GM12878 (cell line): ENCODE results near the gene MBNL3. TPM values are rescaled to one million over a fixed set of nuclear protein-coding genes. Genes with fewer than 3 reads are reported as not detected.

Experiments
- ATAC-seq: fragments of 200-7000 bp; cut with Tn5 transposase; 3 replicates; pipeline ENCODE4 v1.9.1; 2020; ENCODE audit warnings: mild to moderate bottlenecking, moderate library complexity
- BruUV-seq: library from RNA; stranded (reverse); fragments of 400-500 nt; replicated peaks from 2 replicates; lab custom pipeline; 2021; lab: Mats Ljungman, UMichigan
- CTCF ChIA-PET: fragments of 300-600 bp; sonication (Branson Sonifier 250); formaldehyde crosslinking; extraction: SDS; loops from one replicate; lab custom pipeline; 2021; ENCODE audit warnings: inconsistent platforms; lab: Yijun Ruan, JAX
- POLR2A ChIA-PET: fragments of 350-600 bp; formaldehyde crosslinking; extraction: SDS; loops from one replicate; lab custom pipeline; 2021; ENCODE audit warnings: inconsistent platforms; lab: Charles Lee
- RAD21 ChIA-PET: fragments of 300-600 bp; sonication (Branson Sonifier 250); formaldehyde crosslinking; loops from one replicate; lab custom pipeline; 2023; ENCODE audit warnings: antibody characterized with exemption; ENCODE audit not compliant: unreplicated experiment; lab: Charles Lee
- SMC1A ChIA-PET: fragments of 300-600 bp; sonication (Branson Sonifier 250); formaldehyde crosslinking; loops from one replicate; lab custom pipeline; 2023; ENCODE audit not compliant: unreplicated experiment, uncharacterized antibody; lab: Charles Lee
- DNase-seq: peaks from one replicate; pipeline ENCODE4 v3.0.0-alpha.2; 2011; ENCODE audit warnings: low read depth, low spot score
- FAIRE-seq: peaks from 3 replicates; lab custom pipeline; 2011; peaks lifted over from hg19 to GRCh38; lab: Jason Lieb, UNC
- H2AFZ ChIP-seq: 2 replicates; pipeline ENCODE4 v1.6.0; 2011; ENCODE audit warnings: low read depth, low read length, control low read depth; ENCODE audit not compliant: control insufficient read depth
- H3K27ac ChIP-seq: 2 replicates; pipeline ENCODE4 v1.5.1; 2011; ENCODE audit warnings: control low read depth; ENCODE audit not compliant: control insufficient read depth, insufficient read depth
- H3K27me3 ChIP-seq, 2 experiments: replicated peaks in 1 of 2; 2 replicates each; pipeline versions ENCODE4 v1.6.0 to v1.6.1; 2011; ENCODE audit warnings: low read length in 1 of 2; ENCODE audit not compliant: control insufficient read depth in 2 of 2, insufficient read depth in 2 of 2
- H3K36me3 ChIP-seq, 2 experiments: 2 replicates each; pipeline ENCODE4 v1.5.1; 2011; ENCODE audit warnings: low read length in 1 of 2; ENCODE audit not compliant: control insufficient read depth in 2 of 2, insufficient read depth in 2 of 2
- H3K4me1 ChIP-seq: 2 replicates; pipeline ENCODE4 v1.6.1; 2011; ENCODE audit warnings: mild to moderate bottlenecking, low read length, moderate library complexity, mixed read lengths; ENCODE audit not compliant: control insufficient read depth, insufficient read depth
- H3K4me2 ChIP-seq: 2 replicates; pipeline ENCODE4 v1.6.0; 2011; ENCODE audit warnings: control low read depth; ENCODE audit not compliant: control insufficient read depth, insufficient read depth
- H3K4me3 ChIP-seq: fragments of 200-600 bp; sonication (generic); 2 replicates; pipeline ENCODE4 v1.5.1; 2016
- H3K79me2 ChIP-seq: 2 replicates; pipeline ENCODE4 v1.6.0; 2011; ENCODE audit warnings: low read length; ENCODE audit not compliant: control insufficient read depth, insufficient read depth
- H3K9ac ChIP-seq: 2 replicates; pipeline ENCODE4 v1.8.0; 2011; ENCODE audit warnings: low read length, control low read depth, mixed read lengths; ENCODE audit not compliant: control insufficient read depth, insufficient read depth
- H3K9me3 ChIP-seq: replicated peaks from 3 replicates; pipeline ENCODE4 v1.5.1; 2011; ENCODE audit warnings: mild to moderate bottlenecking, low read length; ENCODE audit not compliant: control insufficient read depth, insufficient read depth
- H4K20me1 ChIP-seq: 2 replicates; pipeline ENCODE4 v1.6.0; 2011; ENCODE audit not compliant: control insufficient read depth, insufficient read depth
- CBX5 ChIP-seq: sonication (generic); IDR thresholded peaks from 2 replicates; pipeline ENCODE4 v1.6.1; 2016; ENCODE audit warnings: low read depth, moderate library complexity, mild to moderate bottlenecking, inconsistent platforms
- HCFC1 ChIP-seq: fragments of 150-350 bp; IDR thresholded peaks from 2 replicates; pipeline ENCODE4 v1.6.1; 2014; ENCODE audit warnings: low read length
- IRF4 ChIP-seq: IDR thresholded peaks from 2 replicates; pipeline ENCODE4 v1.6.1; 2011; ENCODE audit warnings: low read depth, low read length
- MEF2A ChIP-seq: IDR thresholded peaks from 2 replicates; pipeline ENCODE4 v1.6.1; 2011; ENCODE audit warnings: low read depth, mild to moderate bottlenecking, low read length, moderate library complexity; ENCODE audit not compliant: insufficient read depth
- PAX5 ChIP-seq: IDR thresholded peaks from 2 replicates; pipeline ENCODE4 v1.6.1; 2011; ENCODE audit warnings: low read depth, low read length, borderline replicate concordance
- POU2F2 ChIP-seq: IDR thresholded peaks from 3 replicates; pipeline ENCODE4 v1.6.1; 2011; ENCODE audit warnings: low read depth, mild to moderate bottlenecking, low read length, borderline replicate concordance
- SREBF1 ChIP-seq: IDR thresholded peaks from 2 replicates; pipeline ENCODE4 v1.6.1; 2012; ENCODE audit warnings: mild to moderate bottlenecking, low read length
- TCF3 ChIP-seq: IDR thresholded peaks from 2 replicates; pipeline ENCODE4 v1.6.1; 2012; ENCODE audit warnings: low read depth, mild to moderate bottlenecking, low read length, borderline replicate concordance; ENCODE audit not compliant: insufficient read depth
- ZBED1 ChIP-seq: IDR thresholded peaks from 2 replicates; pipeline ENCODE4 v1.6.1; 2016; ENCODE audit warnings: borderline replicate concordance
- ZNF384 ChIP-seq: IDR thresholded peaks from 2 replicates; pipeline ENCODE4 v1.6.1; 2012; ENCODE audit warnings: low read depth, mild to moderate bottlenecking, low read length, improper control_type of control experiment, borderline replicate concordance
- WGBS: methylation state at CpG from one replicate; pipeline ENCODE4 v1.1.6; 2016; ENCODE audit warnings: low lambda C conversion rate; ENCODE audit not compliant: insufficient replicate concordance, insufficient coverage; ENCODE audit errors: missing lambda C conversion rate; 5-methylcytosine and 5-hydroxymethylcytosine counted together
- in situ Hi-C: fragments of 300-500 bp; cut with MboI; formaldehyde crosslinking; loops from 9 replicates; pipeline ENCODE4 v1.14.3; 2018; ENCODE audit warnings: mixed read lengths
- intact Hi-C: fragments of 100-400 bp; cut with micrococcal nuclease; formaldehyde crosslinking; loops from one replicate; pipeline ENCODE4 v1.14.2; 2022; ENCODE audit not compliant: unreplicated experiment
- polyA plus RNA-seq, 11 experiments: library from polyadenylated mRNA; depleted of rRNA in 4 of 11; unstranded in 6 of 11; stranded (reverse) in 5 of 11; fragments of >200 nt; fragmentation: Nextera tagmentation in 4 of 11; fragmentation: Illumina TruSeq in 1 of 11; extraction: Ambion mirVana in 4 of 11; extraction: Trizol in 1 of 11; gene quantifications; 1 replicate in 1 of 11; 2 replicates in 10 of 11; pipeline versions ENCODE4 v1.2.1 to v1.2.3, GENCODE V29; 2011 to 2016; ENCODE audit warnings: inconsistent platforms in 2 of 11, missing spikeins in 2 of 11, low read depth in 1 of 11
- total RNA-seq, 4 experiments: library from RNA; depleted of rRNA in 3 of 4; stranded (reverse); fragments of >200 nt in 3 of 4; fragmentation: Illumina TruSeq in 1 of 4; extraction: Trizol in 1 of 4; gene quantifications; 2 replicates each; pipeline versions ENCODE4 v1.2.1 to v1.2.3, GENCODE V29; 2013 to 2021
- TF ChIP-seq, protein P1 (sequence below): fragments of 450-650 bp; IDR thresholded peaks from 2 replicates; pipeline ENCODE4 v1.6.1; 2017; ENCODE audit warnings: mild to moderate bottlenecking, moderate library complexity

The MBNL3 gene
- total and polyA plus RNA-seq, 10 of the 15 experiments (the other 5 are each of a cell fraction or from before 2014, with no cell fraction given): 3.4 to 33.1 (median 12.6) TPM

DNA sequence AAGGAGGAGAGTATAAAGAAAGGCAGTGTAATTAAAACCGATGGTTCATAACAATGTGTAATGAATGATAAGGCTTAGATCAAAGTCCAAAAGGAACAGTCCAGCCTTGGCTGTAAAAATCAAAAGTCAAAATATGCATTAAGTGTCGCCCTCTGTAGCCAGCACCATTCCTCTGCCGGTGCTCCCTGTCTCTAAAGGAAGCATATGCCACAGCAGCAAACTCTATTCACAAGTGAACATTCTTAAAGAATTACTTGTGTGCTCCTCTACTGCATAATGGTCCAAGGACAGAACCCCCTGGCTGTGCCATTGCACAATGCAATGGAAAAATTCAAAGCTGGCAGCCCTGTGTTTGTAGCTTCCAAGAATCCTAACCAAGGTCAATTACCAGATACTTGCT is 16.3 kb upstream of the MBNL3 start (continued):
- TF ChIP-seq, protein P1, sequence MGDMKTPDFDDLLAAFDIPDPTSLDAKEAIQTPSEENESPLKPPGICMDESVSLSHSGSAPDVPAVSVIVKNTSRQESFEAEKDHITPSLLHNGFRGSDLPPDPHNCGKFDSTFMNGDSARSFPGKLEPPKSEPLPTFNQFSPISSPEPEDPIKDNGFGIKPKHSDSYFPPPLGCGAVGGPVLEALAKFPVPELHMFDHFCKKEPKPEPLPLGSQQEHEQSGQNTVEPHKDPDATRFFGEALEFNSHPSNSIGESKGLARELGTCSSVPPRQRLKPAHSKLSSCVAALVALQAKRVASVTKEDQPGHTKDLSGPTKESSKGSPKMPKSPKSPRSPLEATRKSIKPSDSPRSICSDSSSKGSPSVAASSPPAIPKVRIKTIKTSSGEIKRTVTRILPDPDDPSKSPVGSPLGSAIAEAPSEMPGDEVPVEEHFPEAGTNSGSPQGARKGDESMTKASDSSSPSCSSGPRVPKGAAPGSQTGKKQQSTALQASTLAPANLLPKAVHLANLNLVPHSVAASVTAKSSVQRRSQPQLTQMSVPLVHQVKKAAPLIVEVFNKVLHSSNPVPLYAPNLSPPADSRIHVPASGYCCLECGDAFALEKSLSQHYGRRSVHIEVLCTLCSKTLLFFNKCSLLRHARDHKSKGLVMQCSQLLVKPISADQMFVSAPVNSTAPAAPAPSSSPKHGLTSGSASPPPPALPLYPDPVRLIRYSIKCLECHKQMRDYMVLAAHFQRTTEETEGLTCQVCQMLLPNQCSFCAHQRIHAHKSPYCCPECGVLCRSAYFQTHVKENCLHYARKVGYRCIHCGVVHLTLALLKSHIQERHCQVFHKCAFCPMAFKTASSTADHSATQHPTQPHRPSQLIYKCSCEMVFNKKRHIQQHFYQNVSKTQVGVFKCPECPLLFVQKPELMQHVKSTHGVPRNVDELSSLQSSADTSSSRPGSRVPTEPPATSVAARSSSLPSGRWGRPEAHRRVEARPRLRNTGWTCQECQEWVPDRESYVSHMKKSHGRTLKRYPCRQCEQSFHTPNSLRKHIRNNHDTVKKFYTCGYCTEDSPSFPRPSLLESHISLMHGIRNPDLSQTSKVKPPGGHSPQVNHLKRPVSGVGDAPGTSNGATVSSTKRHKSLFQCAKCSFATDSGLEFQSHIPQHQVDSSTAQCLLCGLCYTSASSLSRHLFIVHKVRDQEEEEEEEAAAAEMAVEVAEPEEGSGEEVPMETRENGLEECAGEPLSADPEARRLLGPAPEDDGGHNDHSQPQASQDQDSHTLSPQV: no peak
- TF ChIP-seq CBX5 (no peak), POU2F2 (no peak)

DNA sequence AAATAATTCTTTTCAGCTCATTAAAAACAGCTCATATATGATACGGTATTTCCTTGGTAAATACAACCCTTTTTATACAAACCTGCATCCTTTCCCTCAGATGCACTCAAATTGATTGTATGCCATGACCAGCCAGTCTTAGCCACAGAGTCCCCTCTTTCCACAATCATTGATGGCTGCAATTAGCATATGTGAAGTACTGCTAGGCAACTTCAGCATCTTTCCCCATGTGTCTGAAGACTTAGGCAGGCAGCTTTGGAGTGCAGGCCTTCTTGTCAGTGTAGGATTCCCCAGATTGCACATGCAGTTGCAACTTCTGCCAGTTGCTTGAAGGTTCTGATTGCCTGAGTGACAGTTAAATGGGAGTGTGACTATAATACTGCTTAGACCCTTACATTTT is 15.6 kb upstream of the MBNL3 start:
- no TSS peak for BruUV-seq
- TF ChIP-seq MEF2A (no peak), IRF4 (no peak), SREBF1 (no peak), POU2F2 (no peak), TCF3 (no peak), ZNF384 (no peak), HCFC1 (no peak), PAX5 (no peak), ZBED1 (no peak)
- Histone ChIP-seq H3K4me2 (no peak overlapping the region), H4K20me1 (no peaks in the 10 kb centered on the region), H3K36me3 (no peaks in the 10 kb centered on the region), H3K4me3 (no peak overlapping the region), H3K27ac (no peak overlapping the region), H3K27me3 (no peaks in the 10 kb centered on the region; a peak in 1 of 4 replicates), H2AFZ (no peak overlapping the region), H3K9ac (no peak overlapping the region), H3K79me2 (no peaks in the 10 kb centered on the region), H3K9me3 (no peaks in the 10 kb centered on the region), H3K4me1 (no peaks in the 10 kb centered on the region)
- 0% methylated on average over 1 of the region's 1 CpG for WGBS
- ChIA-PET POLR2A (no interaction called here), RAD21 (interaction anchor here (0.6 kb wide), 1 partner anchor 650 kb away, joined by 3 read pairs; no protein-coding TSS in a partner anchor), CTCF (no interaction called here), SMC1A (interaction anchor here (0.6 to 1.2 kb wide), 2 partner anchors 18 to 24 kb away, joined by 3 read pairs; no protein-coding TSS in a partner anchor)
- DNase-seq: no peak
- FAIRE-seq: no peak
- in situ Hi-C loops: no loop called here
- intact Hi-C loops: no loop called here
- no peak for ATAC-seq
